HG02610 (cell line): ENCODE data around the gene DAB2.

ENCODE experiments used
- ATAC-seq: cut with Tn5 transposase; IDR thresholded peaks from one replicate; pipeline ENCODE4 v1.9.1; 2021; ENCODE audit warnings: mild to moderate bottlenecking, moderate library complexity; ENCODE audit not compliant: unreplicated experiment

The DAB2 gene

GRCh38 chr5:39448506-39449128, 23.8 kb upstream of the DAB2 start:
- ATAC-seq, result no peak

GRCh38 chr5:39447968-39448367, 23.2 kb upstream of the DAB2 start:
- ATAC-seq, result no peak

- ATAC-seq, result no peak
Observed at GRCh38 chr5:39447059-39447458, 22.3 kb upstream of the DAB2 start.

- ATAC-seq, result no peak
Observed at GRCh38 chr5:39446231-39446630, 21.5 kb upstream of the DAB2 start.

GRCh38 chr5:39443911-39444310, 19.1 kb upstream of the DAB2 start:
- no peak for ATAC-seq

- no peak for ATAC-seq
Observed at GRCh38 chr5:39442991-39443390, 18.2 kb upstream of the DAB2 start.

- no peak for ATAC-seq
Observed at GRCh38 chr5:39441838-39442237, 17.1 kb upstream of the DAB2 start.

GRCh38 chr5:39440958-39441624, 16.3 kb upstream of the DAB2 start:
- no peak for ATAC-seq

- no peak for ATAC-seq
Observed at GRCh38 chr5:39440192-39440957, 15.6 kb upstream of the DAB2 start.

- no peak for ATAC-seq
Observed at GRCh38 chr5:39439582-39440162, 14.9 kb upstream of the DAB2 start.

GRCh38 chr5:39437467-39437866, 12.7 kb upstream of the DAB2 start:
- no peak for ATAC-seq

GRCh38 chr5:39433848-39434247, 9.1 kb upstream of the DAB2 start:
- ATAC-seq, result no peak

- no peak for ATAC-seq
Observed at GRCh38 chr5:39432696-39433530, 8.1 kb upstream of the DAB2 start.

- no peak for ATAC-seq
Observed at GRCh38 chr5:39430461-39430860, 5.7 kb upstream of the DAB2 start.

- ATAC-seq, result no peak
Observed at GRCh38 chr5:39428640-39429039, 3.9 kb upstream of the DAB2 start.

GRCh38 chr5:39427633-39428032, 2.9 kb upstream of the DAB2 start:
- ATAC-seq, result no peak

GRCh38 chr5:39427229-39427628, 2.4 kb upstream of the DAB2 start:
- ATAC-seq, result no peak

GRCh38 chr5:39426746-39427105, 1.9 kb upstream of the DAB2 start:
- ATAC-seq, result no peak

GRCh38 chr5:39426051-39426745, 1.4 kb upstream of the DAB2 start:
- no peak for ATAC-seq

- no peak for ATAC-seq
Observed at GRCh38 chr5:39423331-39423751, 1.4 kb downstream of the DAB2 start.
